Loucy (cell line): Measurements from ENCODE around the gene GAREM1.

ENCODE experiments used
- CTCF ChIP-seq: fragments of 200-600 bp; sonication (generic); conservative IDR thresholded peaks from 2 replicates; pipeline ENCODE4 v1.5.1; 2014; ENCODE audit warnings: mild to moderate bottlenecking, antibody characterized with exemption, low read length
- EZH2phosphoT487 ChIP-seq: fragments of 200-600 bp; IDR thresholded peaks from 2 replicates; pipeline ENCODE4 v1.6.1; 2018; ENCODE audit warnings: antibody characterized with exemption, mild to moderate bottlenecking, moderate library complexity, borderline replicate concordance

- TF ChIP-seq CTCF, result no peak
- TF ChIP-seq EZH2phosphoT487, result no peak
These were observed 132.9 kb downstream of the GAREM1 start for GRCh38 chr18:32337821-32338220.
